ENCODE data around the gene HDHD5.

- TF ChIP-seq, protein P1, sequence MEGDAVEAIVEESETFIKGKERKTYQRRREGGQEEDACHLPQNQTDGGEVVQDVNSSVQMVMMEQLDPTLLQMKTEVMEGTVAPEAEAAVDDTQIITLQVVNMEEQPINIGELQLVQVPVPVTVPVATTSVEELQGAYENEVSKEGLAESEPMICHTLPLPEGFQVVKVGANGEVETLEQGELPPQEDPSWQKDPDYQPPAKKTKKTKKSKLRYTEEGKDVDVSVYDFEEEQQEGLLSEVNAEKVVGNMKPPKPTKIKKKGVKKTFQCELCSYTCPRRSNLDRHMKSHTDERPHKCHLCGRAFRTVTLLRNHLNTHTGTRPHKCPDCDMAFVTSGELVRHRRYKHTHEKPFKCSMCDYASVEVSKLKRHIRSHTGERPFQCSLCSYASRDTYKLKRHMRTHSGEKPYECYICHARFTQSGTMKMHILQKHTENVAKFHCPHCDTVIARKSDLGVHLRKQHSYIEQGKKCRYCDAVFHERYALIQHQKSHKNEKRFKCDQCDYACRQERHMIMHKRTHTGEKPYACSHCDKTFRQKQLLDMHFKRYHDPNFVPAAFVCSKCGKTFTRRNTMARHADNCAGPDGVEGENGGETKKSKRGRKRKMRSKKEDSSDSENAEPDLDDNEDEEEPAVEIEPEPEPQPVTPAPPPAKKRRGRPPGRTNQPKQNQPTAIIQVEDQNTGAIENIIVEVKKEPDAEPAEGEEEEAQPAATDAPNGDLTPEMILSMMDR (conservative IDR thresholded peaks at IDR 0.05; ENCODE audit: low read depth, low read length), result no peak
- no peak for TF ChIP-seq EZH2 (IDR thresholded peaks at IDR 0.05; ENCODE audit: borderline replicate concordance, low read depth, low read length, poor library complexity, severe bottlenecking)
These were observed 32.2 kb upstream of the HDHD5 start for GRCh38 chr22:17191163-17191784.
